Peyer's patch (tissue), 4 donors: Measurements from ENCODE around the gene DDX49.

ENCODE experiments used
- CTCF ChIP-seq, 6 experiments: fragments of 450-650 bp in 4 of 6; fragments of 200-600 bp in 2 of 6; sonication (generic) in 1 of 6; IDR thresholded peaks; one replicate each; pipeline ENCODE4 v1.5.1; 2017 to 2019; ENCODE audit warnings: antibody characterized with exemption in 6 of 6, mild to moderate bottlenecking in 3 of 6, moderate library complexity in 1 of 6
- POLR2A ChIP-seq, 2 donors: fragments of 450-650 bp; IDR thresholded peaks; one replicate each; pipeline ENCODE4 v1.5.1; 2017; ENCODE audit warnings: antibody characterized with exemption in 2 of 2, mild to moderate bottlenecking in 2 of 2, moderate library complexity in 2 of 2

DNA sequence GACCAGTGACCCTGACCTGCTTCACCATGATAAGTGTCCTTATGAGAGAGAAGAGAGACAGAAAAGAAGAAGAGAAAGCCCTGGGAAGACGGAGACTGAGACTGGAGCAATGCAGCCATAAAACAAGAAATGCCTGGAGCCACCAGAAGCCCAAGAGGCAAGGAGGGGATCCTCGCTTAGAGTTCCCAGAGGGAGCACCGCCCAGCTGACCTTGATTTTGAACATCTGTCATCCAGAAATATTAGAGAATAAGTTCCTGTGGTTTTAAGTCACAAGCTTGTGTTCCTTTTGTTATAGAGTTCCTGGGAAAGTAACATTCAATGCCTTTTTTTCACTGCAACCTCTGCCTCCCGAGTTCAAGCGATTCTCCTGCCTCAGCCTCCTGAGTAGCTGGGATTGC is 43.8 kb upstream of the DDX49 start:
- TF ChIP-seq CTCF (IDR thresholded peaks at IDR 0.05) (no peak), POLR2A (IDR thresholded peaks at IDR 0.05) (no peak)
